Measurements from ENCODE around the gene CTBS.

DNA sequence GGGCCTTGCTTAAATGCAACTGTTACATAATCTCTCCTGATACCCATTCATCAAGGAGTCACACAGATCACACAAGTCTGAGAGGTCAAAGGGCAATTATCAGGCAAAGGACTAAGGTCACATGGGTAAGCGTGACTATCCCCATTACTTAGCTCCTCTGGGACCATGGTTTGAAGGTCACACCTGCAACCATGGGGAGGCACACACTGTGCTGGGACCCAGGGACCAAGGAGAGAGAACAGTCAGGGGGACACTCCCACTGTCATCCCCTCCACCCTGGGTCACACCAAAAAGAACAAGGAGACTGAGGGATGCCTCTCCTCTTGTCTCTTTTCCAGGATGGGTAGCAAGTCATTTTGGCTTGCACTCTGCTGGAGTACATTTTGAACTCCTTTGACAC, 30.9 kb upstream of the CTBS start:
- TF ChIP-seq CTCF (IDR thresholded peaks at IDR 0.05; ENCODE audit: borderline replicate concordance, extremely low read depth, low read length, poor library complexity, severe bottlenecking), result no peak
- no peak for TF ChIP-seq EZH2 (IDR thresholded peaks at IDR 0.05; ENCODE audit: borderline replicate concordance, low read depth, low read length, severe bottlenecking)

Measured in DND-41 (cell line).